Measurements from ENCODE around the gene EXD3. TPM values are rescaled to one million over a fixed set of nuclear protein-coding genes. Genes with fewer than 3 reads are reported as not detected.

Gene EXD3
- polyA plus RNA-seq, 3 donors, result 12.0 to 35.4 (median 16.6) TPM

DNA sequence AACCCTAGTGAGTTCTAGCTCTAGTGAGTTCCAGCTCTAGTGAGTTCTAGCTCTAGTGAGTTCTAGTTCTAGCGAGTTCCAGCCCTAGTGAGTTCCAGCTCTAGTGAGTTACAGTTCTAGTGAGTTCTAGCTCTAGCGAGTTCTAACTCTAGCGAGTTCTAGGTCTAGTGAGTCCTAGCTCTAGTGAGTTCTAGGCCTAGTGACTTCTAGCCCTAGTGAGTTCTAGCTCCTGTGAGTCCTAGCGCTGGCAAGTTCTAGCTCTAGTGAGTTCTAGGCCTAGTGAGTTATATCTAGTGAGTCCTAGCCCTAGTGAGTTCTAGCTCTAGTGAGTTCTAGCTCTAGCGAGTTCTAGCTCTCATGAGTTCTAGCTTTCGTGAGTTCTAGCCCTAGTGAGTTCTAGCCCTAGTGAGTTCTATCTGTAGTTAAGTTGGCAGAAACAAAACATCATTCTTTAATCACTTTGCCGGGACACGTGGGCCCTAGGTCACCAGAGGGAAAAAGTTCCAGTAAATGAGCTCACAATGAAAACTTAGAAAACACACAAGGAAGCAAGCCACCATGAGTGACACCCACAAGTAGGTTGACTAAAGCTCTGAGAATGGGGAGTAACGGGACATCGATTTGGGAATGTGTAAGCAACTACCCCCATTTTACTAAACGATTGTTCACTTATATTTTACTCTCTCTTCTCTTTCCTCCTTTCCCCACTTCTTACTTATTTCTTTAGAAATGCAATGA is 47.5 kb downstream of the EXD3 start:
- no peak for DNase-seq (ENCODE audit: extremely low read depth in 1 of 11, low read depth in 9 of 11, low spot score in 4 of 11)

DNA sequence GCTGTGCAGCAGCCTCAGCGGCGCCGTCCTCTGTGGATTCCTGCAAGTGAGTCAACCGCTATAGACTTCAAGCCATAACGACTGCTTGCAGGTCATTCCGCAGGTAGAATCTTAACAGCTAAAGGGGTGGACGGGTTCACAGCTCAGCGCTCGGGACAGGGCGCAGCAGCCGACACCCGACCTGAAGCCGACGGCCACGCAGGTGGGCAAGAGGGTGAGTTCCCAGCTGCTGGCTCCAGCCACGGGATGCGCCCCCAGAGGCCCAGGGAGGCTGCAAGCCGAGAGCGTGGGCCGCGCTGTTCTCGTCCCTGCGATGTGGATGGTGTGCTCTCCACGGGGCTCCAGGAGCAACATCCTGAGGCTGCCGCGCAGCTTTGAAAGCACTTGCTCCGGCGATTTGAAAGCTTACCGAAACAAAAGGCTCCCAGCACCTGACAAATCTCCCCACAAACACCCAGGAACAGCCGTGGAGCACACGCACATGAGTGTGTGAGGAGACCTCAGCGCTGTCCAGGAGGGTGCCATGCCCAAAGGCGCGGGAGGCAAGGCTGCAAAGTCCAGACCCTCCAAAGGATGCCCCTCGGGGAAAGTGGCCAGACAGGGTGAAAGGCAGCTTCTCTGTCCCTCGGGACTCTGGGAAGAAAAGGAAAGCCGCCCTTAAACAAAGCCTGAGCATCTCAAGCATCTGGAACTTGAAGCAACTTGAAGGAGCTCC is 48.7 kb downstream of the EXD3 start:
- DNase-seq (ENCODE audit: extremely low read depth in 1 of 11, low read depth in 9 of 11, low spot score in 4 of 11), result no peak

DNA sequence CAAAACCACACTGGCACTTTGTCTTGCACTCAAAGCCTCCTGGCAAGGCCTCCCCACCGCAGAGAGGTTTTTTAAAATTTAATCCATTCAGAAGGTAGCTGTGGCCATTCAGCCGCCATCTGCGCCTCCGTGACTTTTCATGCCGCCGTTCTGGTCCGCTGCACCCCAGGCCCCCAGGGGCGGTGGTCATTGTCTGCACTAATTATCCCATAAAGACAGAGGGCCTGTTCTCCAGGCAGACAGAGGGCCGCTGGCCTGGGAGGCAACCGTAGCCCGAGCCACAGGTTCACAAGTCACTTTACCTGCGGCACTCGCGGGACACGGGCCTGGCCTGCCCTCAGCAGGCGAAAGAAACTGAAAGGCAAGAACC is 49.4 kb downstream of the EXD3 start:
- no peak for DNase-seq (ENCODE audit: extremely low read depth in 1 of 11, low read depth in 9 of 11, low spot score in 4 of 11)

DNA sequence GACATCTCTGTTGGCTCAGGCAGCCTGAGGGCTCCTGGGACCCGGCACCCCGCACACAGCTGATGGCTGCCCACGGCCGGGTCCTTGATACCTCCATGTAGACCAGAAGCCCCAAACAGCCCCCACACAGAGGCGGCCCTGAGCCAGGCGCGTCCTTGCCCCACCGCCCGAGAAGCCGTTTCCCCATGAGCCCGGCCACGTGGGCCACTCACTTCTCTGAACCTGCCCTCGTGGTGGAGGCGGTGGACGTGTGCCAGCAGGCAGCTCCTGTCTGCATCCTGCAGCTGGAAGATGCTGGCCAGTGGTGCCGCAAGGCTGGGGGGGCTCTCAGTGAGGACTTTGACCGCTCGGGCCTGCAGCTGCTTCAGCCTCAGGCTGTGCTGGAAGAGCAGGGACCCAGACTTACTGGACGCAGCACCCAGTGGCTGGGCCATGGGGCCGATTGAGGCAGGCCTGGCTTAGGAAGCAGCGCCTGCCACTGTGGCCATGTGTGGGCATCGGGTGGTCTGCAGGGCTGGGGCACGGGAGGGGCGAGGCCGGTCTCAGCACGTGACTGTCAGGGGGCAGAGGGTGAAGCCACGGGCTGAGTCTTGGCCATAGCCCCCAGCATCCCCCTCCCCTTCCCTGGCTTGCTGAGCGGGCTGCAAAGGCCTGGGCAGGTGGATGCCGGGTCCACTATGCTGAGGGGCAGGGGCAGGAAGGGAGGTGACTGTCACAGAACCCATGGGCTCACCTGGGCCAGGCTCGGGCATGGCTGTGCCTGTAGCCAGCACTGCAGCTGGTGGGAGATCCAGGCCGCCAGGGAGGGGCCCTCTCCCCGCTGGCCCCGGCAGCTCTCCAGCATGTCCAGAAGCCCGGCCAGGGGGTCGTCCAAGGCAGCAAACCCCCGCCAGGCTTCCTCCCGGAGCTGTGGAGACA is 50.0 kb downstream of the EXD3 start:
- DNase-seq (ENCODE audit: extremely low read depth in 1 of 11, low read depth in 9 of 11, low spot score in 4 of 11), result no peak

DNA sequence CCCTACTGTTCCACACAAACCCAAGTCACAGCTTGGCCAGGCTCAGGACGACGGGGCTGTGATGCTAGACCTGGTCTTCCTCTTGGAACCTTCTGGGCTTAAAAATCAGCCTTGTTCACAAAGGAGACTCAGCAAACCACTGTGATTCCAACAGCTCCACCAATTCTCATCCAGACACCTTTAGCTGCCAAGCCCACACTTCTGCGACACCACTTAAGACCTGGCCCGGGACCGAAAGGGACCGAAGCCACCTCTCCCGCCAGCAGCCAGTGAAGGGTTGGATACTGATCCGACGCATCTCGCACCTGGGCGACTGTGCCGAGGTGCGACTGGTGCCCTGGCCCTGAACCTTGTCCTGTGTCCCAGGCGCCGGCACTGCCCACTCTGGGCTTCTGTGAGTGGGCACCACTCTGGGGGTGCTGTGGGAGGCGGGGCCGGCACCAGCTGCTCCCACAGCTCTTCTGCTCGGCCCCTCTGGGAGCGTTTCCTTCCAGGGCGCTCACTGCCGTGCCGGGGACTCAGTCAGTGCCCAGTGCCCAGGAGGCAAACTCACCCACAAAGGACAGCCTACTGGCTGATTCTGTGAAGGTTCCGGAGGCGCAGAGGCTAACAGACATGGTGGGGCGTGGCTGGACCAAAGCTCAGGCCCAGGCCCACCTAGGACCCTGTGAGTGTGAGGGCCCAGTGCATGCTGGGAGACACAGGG is 50.9 kb downstream of the EXD3 start:
- DNase-seq (ENCODE audit: extremely low read depth in 1 of 11, low read depth in 9 of 11, low spot score in 4 of 11), result no peak

DNA sequence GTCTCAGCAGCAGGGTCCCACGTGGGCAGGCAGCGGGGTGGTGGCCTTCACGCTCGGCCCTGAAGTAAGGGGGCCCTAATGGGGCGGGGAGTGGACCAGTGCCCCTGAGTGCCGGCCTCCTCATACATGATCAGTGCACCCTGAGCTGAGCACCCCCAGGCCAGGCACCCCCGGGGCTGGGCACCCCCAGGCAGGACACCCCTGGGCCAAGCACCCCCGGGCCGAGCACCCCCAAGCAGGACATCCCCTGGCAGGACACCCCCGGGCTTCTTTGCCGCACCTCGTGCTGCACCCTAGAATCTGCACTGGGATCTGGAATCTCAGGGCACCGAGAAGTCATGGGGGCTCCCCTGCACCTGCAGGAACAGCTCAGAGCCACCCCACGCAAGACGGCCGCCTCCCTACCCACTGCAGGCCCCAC is 51.4 kb downstream of the EXD3 start:
- DNase-seq (ENCODE audit: extremely low read depth in 1 of 11, low read depth in 9 of 11, low spot score in 4 of 11), result no peak

DNA sequence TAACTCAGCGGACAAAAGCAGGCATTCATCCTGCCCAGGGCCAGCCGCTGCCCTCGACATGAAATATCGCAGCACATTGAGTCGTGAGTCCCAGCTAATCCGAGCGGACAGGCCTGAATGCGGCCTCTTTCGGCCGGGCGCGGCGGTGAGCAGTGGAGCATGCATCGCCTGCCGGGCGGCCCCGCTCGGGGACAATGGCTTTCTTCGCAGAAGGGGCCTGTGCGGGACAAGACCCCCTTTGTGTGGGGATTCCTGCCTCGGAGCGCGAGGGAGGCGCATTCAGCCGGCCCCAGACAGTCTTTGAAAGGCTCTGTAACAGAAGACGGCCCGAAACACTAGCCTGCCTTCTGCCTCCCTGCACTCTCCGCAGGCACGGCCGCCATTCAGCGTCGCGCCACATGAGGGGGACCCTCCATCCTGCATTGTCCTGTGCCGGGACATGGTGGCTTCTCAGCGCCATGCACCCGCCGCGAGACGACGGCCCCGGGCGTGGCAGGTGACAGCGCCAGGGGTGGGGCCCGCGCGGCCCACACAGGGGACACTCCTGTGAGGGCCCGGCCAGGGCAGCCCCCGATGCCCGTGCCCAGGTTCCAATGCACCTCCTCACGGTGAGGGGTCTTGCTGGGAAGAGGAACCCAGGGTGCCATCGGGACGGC is 52.0 kb downstream of the EXD3 start:
- DNase-seq (ENCODE audit: extremely low read depth in 1 of 11, low read depth in 9 of 11, low spot score in 4 of 11), result no peak

DNA sequence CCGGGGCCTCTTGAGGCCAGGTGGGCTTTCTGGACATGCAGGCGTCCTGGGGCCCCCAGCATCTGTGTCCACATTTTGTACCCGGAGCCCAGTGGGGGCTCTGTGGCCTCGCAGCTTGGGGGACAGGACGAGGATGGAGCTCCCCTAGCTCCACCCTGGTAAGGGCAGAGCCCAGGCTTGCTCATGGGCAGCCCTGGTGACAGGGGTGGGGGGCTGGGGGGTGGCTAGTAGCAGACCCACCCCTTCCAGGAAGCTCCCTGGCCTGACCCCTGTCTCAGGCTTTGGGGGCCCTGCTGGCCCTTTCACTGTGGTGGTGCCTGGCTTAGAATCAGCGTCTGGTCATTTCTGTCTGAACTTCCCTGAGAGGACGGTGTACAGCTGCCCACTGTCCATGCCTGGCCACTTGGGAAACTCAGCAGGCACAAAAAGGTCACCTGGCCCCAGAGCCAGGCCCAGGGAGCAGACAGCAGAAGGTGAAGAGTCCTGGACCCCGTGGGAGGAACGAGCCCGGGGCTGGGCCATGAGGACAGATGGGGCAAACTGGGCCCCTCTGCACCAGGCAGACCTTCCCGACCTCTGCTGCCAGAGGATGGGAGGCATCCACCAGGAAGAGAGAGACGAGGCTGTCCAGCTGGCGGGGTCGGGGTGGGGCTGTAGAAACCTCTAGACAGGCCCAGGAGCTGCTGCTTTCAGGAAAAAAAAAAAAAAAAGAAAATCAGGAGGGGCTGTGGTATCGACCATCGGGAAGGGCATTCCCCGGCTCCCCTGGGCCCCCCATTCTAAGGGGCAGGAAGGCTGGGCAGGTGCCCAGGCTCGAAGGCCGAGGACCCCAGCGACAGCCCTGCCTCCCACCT is 52.8 kb downstream of the EXD3 start:
- DNase-seq (ENCODE audit: extremely low read depth in 1 of 11, low read depth in 9 of 11, low spot score in 4 of 11), result no peak

DNA sequence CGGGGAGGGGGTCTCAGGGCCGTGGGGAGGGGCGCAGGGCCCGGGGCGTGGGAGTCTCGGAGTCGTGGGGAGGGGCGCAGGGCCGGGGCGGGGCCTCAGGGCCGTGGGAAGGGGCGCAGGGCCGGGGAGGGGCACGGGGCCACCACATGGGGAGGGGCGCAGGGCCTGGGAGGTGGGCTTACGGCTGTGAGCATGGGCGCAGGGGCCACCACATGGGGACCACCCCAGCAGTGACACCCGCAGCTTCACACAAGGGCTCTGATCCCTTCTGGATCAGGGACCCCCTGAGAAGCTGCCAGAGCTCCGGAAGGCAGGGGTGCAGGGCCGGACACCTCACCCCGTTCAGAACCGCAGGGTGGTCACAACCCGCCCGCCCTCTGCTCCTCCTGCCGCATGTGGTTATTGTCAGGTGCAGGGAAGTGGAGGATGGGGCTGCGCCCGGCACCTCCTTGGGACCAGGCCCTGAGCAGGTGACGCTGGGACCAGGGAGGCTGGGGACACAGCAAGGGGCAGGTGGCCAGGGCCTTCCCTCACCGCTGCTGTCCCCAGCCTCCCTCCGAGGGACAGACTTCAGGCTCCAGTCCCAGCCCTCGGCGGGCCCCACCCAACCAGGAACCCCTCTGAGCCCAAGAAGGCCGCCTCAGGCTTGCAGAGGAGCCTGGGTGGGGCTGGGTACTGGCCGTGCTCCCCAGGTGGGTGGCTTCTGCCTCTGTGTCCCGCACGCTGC is 53.7 kb downstream of the EXD3 start:
- no peak for DNase-seq (ENCODE audit: extremely low read depth in 1 of 11, low read depth in 9 of 11, low spot score in 4 of 11)

DNA sequence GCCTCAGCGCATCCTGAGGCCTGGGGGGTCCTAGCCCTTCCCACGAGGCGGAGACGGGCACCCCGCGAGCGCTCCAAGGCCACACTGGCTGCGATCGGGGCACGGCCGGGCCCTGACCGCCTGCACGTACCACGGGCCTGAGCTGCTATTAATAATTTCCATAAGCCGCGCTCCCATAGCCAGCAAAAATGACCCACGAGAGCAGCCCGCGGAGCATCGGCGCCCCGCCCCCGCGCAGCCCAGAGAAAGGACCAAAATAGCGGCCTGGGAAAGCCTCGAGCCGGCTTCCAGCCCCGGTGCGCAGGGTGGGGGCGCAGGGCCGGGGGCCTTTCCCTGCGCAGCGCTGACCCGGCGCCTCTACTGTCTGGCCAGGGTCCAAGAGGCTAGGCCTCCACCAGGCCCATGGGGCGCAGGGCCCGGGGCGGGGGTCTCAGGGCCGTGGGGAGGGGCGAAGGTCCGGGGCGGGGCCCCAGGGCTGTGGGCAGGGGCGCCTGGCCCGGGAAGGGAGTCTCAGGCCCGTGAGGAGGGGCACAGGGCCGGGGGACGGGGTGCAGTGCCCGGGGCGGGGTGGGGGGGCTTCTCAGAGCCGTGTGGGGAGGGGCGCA is 54.4 kb downstream of the EXD3 start:
- DNase-seq (ENCODE audit: extremely low read depth in 1 of 11, low read depth in 9 of 11, low spot score in 4 of 11), result no peak

DNA sequence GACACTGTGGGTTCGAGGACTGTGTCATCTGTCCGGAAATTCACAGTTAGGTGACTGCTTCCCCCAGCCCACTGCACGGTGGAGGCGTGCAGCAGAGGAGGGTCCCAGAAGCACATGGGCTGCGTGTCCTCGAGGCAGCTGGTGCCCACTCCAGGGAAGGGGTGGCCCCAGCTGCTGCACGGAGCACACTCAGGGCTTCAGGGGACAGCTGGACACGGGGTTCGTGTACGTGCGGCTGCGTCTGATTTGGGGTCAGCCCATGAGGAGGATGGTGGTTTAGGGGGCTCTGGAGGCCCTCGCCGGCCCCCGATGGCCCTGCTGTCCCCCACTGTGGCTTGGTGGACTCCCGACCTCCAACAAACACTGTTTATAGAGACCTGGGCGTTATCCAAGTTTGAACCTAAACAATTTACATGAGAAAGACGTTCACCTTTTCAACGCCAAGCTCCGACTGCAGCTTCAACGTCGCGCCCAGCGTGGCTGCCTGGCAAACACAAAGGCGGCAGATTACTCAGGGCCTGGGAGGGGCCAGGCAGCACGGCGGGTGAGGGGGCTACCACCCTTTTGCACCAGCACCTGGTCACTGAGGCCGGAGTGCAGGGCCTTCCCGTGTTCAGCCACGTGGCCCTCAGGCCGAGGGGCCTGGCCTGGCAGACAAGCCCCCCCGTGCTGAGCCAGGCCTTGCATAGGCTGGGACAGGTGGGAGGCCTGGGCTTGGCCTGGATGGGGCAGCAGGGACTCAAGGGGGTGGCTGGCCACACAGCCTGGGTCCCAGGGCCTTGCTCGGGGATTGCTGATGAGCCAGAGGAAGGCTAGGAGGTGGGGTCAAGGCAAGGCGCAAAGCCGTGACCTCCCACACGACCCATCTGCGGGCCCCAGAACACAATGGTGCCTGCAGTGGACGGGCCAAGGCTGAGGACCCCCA is 55.2 kb downstream of the EXD3 start:
- no peak for DNase-seq (ENCODE audit: extremely low read depth in 1 of 11, low read depth in 9 of 11, low spot score in 4 of 11)

DNA sequence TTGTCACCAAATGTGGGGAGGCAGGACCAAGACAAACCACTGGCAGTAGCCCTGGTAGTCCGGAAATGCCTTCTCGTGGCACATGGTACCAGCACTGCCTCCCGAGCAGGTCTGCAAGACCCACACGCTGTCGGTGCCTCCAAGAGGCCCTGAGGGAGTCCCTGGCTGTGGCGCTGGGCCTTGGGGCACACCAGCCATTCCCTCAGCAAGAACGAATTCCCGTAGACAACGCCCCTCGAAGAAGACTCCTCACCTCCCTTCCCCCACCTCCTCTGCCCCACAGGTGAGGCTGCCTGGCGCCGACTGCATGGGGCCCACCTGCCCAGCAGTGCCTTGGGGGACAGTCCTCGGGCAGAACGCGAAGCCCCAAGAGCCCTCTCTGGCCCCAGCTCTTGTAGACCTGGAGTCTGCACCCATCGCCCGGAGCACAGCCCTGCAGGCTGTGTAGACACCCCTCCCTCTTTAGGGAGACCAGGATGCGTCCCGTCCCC is 56.0 kb downstream of the EXD3 start:
- DNase-seq (ENCODE audit: extremely low read depth in 1 of 11, low read depth in 9 of 11, low spot score in 4 of 11), result no peak

DNA sequence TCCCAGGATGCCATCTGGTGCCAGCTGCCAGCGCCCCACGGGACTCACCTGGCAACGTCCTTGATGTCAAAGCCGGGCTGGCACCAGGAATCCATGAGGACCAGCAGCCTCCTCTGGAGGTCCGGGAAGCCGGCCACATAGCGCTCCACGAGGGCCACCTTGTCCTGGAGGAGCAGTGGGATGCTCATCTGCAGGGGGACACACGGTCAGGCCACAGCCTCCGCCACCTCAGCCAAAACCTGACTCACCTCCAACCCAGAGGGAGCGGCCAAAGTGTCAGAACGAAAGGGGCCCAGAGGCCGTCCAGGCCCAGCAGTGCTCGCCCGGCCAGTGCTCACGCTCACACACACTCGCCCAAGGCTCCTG is 56.5 kb downstream of the EXD3 start:
- no peak for DNase-seq (ENCODE audit: extremely low read depth in 1 of 11, low read depth in 9 of 11, low spot score in 4 of 11)

DNA sequence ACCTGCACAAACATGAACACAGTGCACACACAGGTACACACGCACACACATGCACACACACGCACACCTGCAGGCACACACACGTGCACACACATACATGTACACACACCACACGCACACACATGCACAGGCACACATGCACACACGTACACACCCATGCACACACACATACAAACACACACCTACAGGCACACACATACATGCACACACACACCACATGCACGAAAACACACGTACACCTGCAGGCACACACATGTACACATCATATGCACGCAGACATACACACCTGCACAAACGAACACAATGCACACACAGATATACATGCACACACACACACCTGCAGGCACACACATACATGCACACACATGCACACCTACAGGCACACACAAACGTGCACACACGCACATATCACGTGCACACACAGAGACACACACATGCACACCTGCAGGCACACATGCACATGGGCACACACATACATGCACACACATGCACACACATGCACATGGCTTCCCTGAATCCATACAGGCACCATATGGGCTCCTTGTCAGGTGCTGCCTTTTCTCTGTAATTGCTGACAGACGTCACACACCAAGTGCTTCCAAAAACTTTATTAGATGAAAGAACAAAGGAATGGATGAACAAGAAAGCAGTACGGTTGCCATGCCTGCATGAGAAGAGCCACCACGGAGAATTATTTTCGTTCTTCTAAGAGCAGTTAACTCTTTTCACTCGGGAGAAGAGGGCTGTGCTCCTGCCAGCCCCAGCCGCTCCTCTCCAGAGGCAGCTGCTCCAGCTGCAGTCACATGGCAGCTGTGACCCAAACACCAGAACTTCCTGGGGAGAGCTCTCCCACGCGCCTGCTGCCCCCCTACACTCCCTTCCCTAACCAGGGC is 57.2 kb downstream of the EXD3 start:
- DNase-seq (ENCODE audit: extremely low read depth in 1 of 11, low read depth in 9 of 11, low spot score in 4 of 11), result no peak

DNA sequence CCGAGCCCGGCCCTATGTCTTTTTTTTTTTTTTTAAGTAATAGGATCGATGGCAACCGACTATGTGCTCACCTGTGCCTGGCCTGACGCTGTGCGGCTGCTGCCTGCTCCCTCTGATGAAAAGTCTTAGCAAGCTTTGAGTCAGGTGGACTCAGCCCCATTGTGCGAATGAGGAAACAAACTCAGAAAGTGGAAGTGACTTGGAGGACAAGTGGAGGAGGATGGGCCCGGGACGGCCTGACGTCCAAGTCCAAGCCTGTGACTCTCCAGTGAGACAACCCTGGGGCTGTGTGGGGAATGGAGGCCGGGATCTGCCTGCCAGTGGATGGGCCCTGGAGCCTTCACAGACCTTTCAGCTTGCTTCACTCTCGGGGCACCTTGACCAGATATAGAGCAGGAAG is 57.9 kb downstream of the EXD3 start:
- DNase-seq (ENCODE audit: extremely low read depth in 1 of 11, low read depth in 9 of 11, low spot score in 4 of 11), result no peak

Measured in renal cortex interstitium (tissue), 11 donors.